HFFc6 (cell line): ENCODE data around the gene HS3ST3A1. TPM values are rescaled to one million over a fixed set of nuclear protein-coding genes. Genes with fewer than 3 reads are reported as not detected.

Experiments
- DNase-seq: peaks from one replicate; pipeline ENCODE4 v3.0.0-alpha.2; 2018
- H3K27ac Mint-ChIP-seq: 2 replicates; pipeline ENCODE4 v1.8.0; 2020; ENCODE audit warnings: mild to moderate bottlenecking, mixed read lengths
- H3K27me3 Mint-ChIP-seq: 2 replicates; pipeline ENCODE4 v1.8.0; 2021; ENCODE audit warnings: mild to moderate bottlenecking, moderate library complexity, mixed read lengths; ENCODE audit not compliant: insufficient read depth
- H3K36me3 Mint-ChIP-seq: 2 replicates; pipeline ENCODE4 v1.8.0; 2021; ENCODE audit warnings: low read depth, mixed read lengths
- H3K4me1 Mint-ChIP-seq: 2 replicates; pipeline ENCODE4 v1.8.0; 2020; ENCODE audit warnings: low read depth, mixed read lengths
- H3K4me3 Mint-ChIP-seq: 2 replicates; pipeline ENCODE4 v1.8.0; 2020; ENCODE audit warnings: mild to moderate bottlenecking, moderate library complexity, mixed read lengths
- H3K9me3 Mint-ChIP-seq: 2 replicates; pipeline ENCODE4 v1.8.0; 2020; ENCODE audit warnings: mild to moderate bottlenecking, mixed read lengths
- CTCF ChIP-seq: fragments of 200-600 bp; sonication (generic); IDR thresholded peaks from 2 replicates; pipeline ENCODE4 v1.5.0; 2021; ENCODE audit warnings: antibody characterized with exemption, mild to moderate bottlenecking
- microRNA-seq: library from miRNA; unstranded; fragments of <30 nt; microRNA quantifications from one replicate; pipeline ENCODE4, GENCODE V29; 2019
- total RNA-seq, 6 experiments: library from RNA; stranded (reverse); fragmentation: NEBNext Ultra II Directional; extraction: Animal tissue kit (Norgen Biotek cat#: 25700); gene quantifications; 2 replicates in 1 of 6; 3 replicates in 5 of 6; pipeline ENCODE4 v1.2.3, GENCODE V29; 2021

The HS3ST3A1 gene
- total RNA-seq, 6 experiments from 2014 or later: 29.4 to 45.8 (median 36.5) TPM

- H3K27ac Mint-ChIP-seq: peak overlapping the region; percentile 67
- no peaks in the 10 kb centered on the region for H3K36me3 Mint-ChIP-seq
- no peaks in the 10 kb centered on the region for H3K9me3 Mint-ChIP-seq
- TF ChIP-seq CTCF: no peak
- no peak for DNase-seq
- H3K27me3 Mint-ChIP-seq: no peaks in the 10 kb centered on the region
- H3K4me3 Mint-ChIP-seq: no peak overlapping the region
- H3K4me1 Mint-ChIP-seq: peaks cover 29% of the 10 kb centered on the region
Observed at GRCh38 chr17:13462673-13463124, 139.0 kb downstream of the HS3ST3A1 start.

- DNase-seq: peak; percentile 73
- H3K27me3 Mint-ChIP-seq: no peaks in the 10 kb centered on the region
- H3K9me3 Mint-ChIP-seq: no peaks in the 10 kb centered on the region
- no peak for TF ChIP-seq CTCF
- H3K27ac Mint-ChIP-seq: peak overlapping the region; percentile 67
- H3K4me3 Mint-ChIP-seq: no peak overlapping the region
- H3K36me3 Mint-ChIP-seq: no peaks in the 10 kb centered on the region
- H3K4me1 Mint-ChIP-seq: peaks cover 29% of the 10 kb centered on the region
Observed at GRCh38 chr17:13462146-13462545, 139.6 kb downstream of the HS3ST3A1 start.

GRCh38 chr17:13460261-13461000, 141.3 kb downstream of the HS3ST3A1 start:
- no peaks in the 10 kb centered on the region for H3K27me3 Mint-ChIP-seq
- H3K36me3 Mint-ChIP-seq: no peaks in the 10 kb centered on the region
- H3K27ac Mint-ChIP-seq: no peak overlapping the region
- H3K4me1 Mint-ChIP-seq: peaks cover 29% of the 10 kb centered on the region
- DNase-seq: no peak
- no peak overlapping the region for H3K4me3 Mint-ChIP-seq
- H3K9me3 Mint-ChIP-seq: no peaks in the 10 kb centered on the region
- TF ChIP-seq CTCF: no peak

- DNase-seq: no peak
- H3K27me3 Mint-ChIP-seq: no peaks in the 10 kb centered on the region; the same call in 1 of the 2 replicates
- H3K9me3 Mint-ChIP-seq: no peaks in the 10 kb centered on the region
- no peak overlapping the region for H3K27ac Mint-ChIP-seq
- H3K4me1 Mint-ChIP-seq: peaks cover 24% of the 10 kb centered on the region
- TF ChIP-seq CTCF: no peak
- no peaks in the 10 kb centered on the region for H3K36me3 Mint-ChIP-seq
- H3K4me3 Mint-ChIP-seq: no peak overlapping the region
Observed at GRCh38 chr17:13457783-13458182, 143.9 kb downstream of the HS3ST3A1 start.

Small RNA genes lying within 50 kb of the gene (microRNA-seq; reads per million reads assigned to microRNA genes)
- not detected for gene MIR548H3
